K562 (cell line): ENCODE data around the gene SUPT16H. TPM values are rescaled to one million over a fixed set of nuclear protein-coding genes. Genes with fewer than 3 reads are reported as not detected.

Experiments used
- ATAC-seq: fragments of 200-7000 bp; cut with Tn5 transposase; 3 replicates; pipeline ENCODE4 v1.9.1; 2020; ENCODE audit warnings: moderate library complexity
- BruUV-seq: library from RNA; stranded (reverse); fragments of 400-500 nt; replicated peaks from 2 replicates; lab custom pipeline; 2021; lab: Mats Ljungman, UMichigan
- CTCF ChIA-PET: fragments of 300-600 bp; formaldehyde crosslinking; extraction: SDS; loops from one replicate; lab custom pipeline; 2021; ENCODE audit warnings: low intra/inter-chr PET ratio; lab: Yijun Ruan, JAX
- POLR2A ChIA-PET: fragments of 300-600, 350-650 bp; sonication (Branson Sonifier 250); formaldehyde crosslinking; extraction: SDS; loops from one replicate; lab custom pipeline; 2021; ENCODE audit warnings: antibody characterized with exemption, inconsistent platforms; lab: Yijun Ruan, JAX
- DNase-seq, 4 experiments: peaks; one replicate each; pipeline versions ENCODE4 v3.0.0 to v3.0.0-alpha.2; 2011 to 2018; ENCODE audit warnings: low spot score in 3 of 4, mixed read lengths in 3 of 4; ENCODE audit errors: extremely low read depth in 1 of 4
- FAIRE-seq: peaks from 2 replicates; lab custom pipeline; 2011; peaks lifted over from hg19 to GRCh38; lab: Jason Lieb, UNC
- H2AFZ ChIP-seq: 2 replicates; pipeline ENCODE4 v1.6.0; 2011; ENCODE audit warnings: low read depth, low read length, control low read depth, inconsistent platforms
- H3K27ac ChIP-seq: fragments of 200-600 bp; 3 replicates; pipeline ENCODE4 v1.8.0; 2011; ENCODE audit warnings: low read depth, mild to moderate bottlenecking, control low read depth, inconsistent platforms, low read length, moderate library complexity, mixed read lengths; ENCODE audit errors: extremely low read depth
- H3K27me3 ChIP-seq, 2 experiments: fragments of 300-600 bp in 1 of 2; 2 replicates in 1 of 2; 3 replicates in 1 of 2; pipeline versions ENCODE4 v1.6.0 to v1.8.0; 2011; ENCODE audit warnings: inconsistent platforms in 2 of 2, low read length in 2 of 2, mild to moderate bottlenecking in 1 of 2, mixed read lengths in 1 of 2, moderate library complexity in 1 of 2; ENCODE audit not compliant: control insufficient read depth in 2 of 2, insufficient read depth in 2 of 2
- H3K36me3 ChIP-seq: fragments of 300-600 bp; 3 replicates; pipeline ENCODE4 v1.8.0; 2011; ENCODE audit warnings: mild to moderate bottlenecking, low read length, inconsistent platforms; ENCODE audit not compliant: control insufficient read depth, insufficient read depth
- H3K4me1 ChIP-seq, 2 experiments: fragments of 200-600 bp in 1 of 2; replicated peaks in 1 of 2; 2 replicates in 1 of 2; 3 replicates in 1 of 2; pipeline versions ENCODE4 v1.5.1 to v1.8.0; 2011; ENCODE audit warnings: inconsistent platforms in 2 of 2, low read length in 2 of 2, mild to moderate bottlenecking in 1 of 2, mixed read lengths in 1 of 2, moderate library complexity in 1 of 2; ENCODE audit not compliant: control insufficient read depth in 2 of 2, insufficient read depth in 2 of 2
- H3K4me2 ChIP-seq: 2 replicates; pipeline ENCODE4 v1.6.1; 2011; ENCODE audit warnings: low read length, control low read depth, inconsistent platforms, mixed read lengths; ENCODE audit not compliant: insufficient read depth
- H3K4me3 ChIP-seq: fragments of 200-600 bp; sonication (generic), shearing (Covaris generic); 2 replicates; pipeline ENCODE4 v1.5.1; 2016; ENCODE audit warnings: control low read depth, inconsistent platforms
- H3K79me2 ChIP-seq: fragments of 200-600 bp; 3 replicates; pipeline ENCODE4 v1.8.0; 2011; ENCODE audit warnings: low read length, inconsistent platforms; ENCODE audit not compliant: control insufficient read depth, insufficient read depth
- H3K9ac ChIP-seq, 2 experiments: 2 replicates each; pipeline versions ENCODE4 v1.6.0 to v1.6.1; 2011; ENCODE audit warnings: low read depth in 2 of 2, low read length in 2 of 2, control low read depth in 1 of 2, inconsistent platforms in 1 of 2, mild to moderate bottlenecking in 1 of 2, mixed read lengths in 1 of 2; ENCODE audit not compliant: insufficient read depth in 1 of 2
- H3K9me1 ChIP-seq: one replicate; pipeline ENCODE4 v1.6.0; 2011; ENCODE audit warnings: inconsistent platforms, mild to moderate bottlenecking, low read length, moderate library complexity; ENCODE audit not compliant: control insufficient read depth, insufficient read depth
- H3K9me3 ChIP-seq: replicated peaks from 2 replicates; pipeline ENCODE4 v1.5.1; 2011; ENCODE audit warnings: low read depth, low read length, inconsistent platforms; ENCODE audit not compliant: control insufficient read depth, insufficient read depth
- H4K20me1 ChIP-seq: replicated peaks from 2 replicates; pipeline ENCODE4 v1.6.1; 2011; ENCODE audit warnings: low read length, inconsistent platforms, mixed read lengths; ENCODE audit not compliant: control insufficient read depth, insufficient read depth
- HDAC1 ChIP-seq, 2 experiments: fragments of 450-650 bp; IDR thresholded peaks; 2 replicates each; pipeline ENCODE4 v1.6.1; 2016 to 2017; ENCODE audit warnings: inconsistent platforms in 1 of 2, mild to moderate bottlenecking in 1 of 2, moderate library complexity in 1 of 2
- LARP7 ChIP-seq: fragments of 450-650 bp; IDR thresholded peaks from 2 replicates; pipeline ENCODE4 v1.6.1; 2016
- NR2C1 ChIP-seq, 2 experiments: fragments of 450-650 bp; IDR thresholded peaks; 2 replicates each; pipeline ENCODE4 v1.6.1; 2017; ENCODE audit warnings: mild to moderate bottlenecking in 2 of 2, antibody characterized with exemption in 1 of 2, inconsistent platforms in 1 of 2, missing compliant biosample characterization in 1 of 2, missing genetic modification characterization in 1 of 2
- TFAP4 ChIP-seq: sonication (generic); formaldehyde crosslinking; IDR thresholded peaks from 2 replicates; pipeline ENCODE4 v1.8.0; 2022; ENCODE audit warnings: missing genetic modification reagents, mild to moderate bottlenecking, moderate library complexity, borderline replicate concordance
- U2AF1 ChIP-seq: fragments of 200-400 bp; formaldehyde crosslinking; optimal IDR thresholded peaks from 2 replicates; pipeline ENCODE3; 2017; ENCODE audit warnings: mild to moderate bottlenecking, low read depth, low read length, moderate library complexity
- in situ Hi-C: fragments of 300-500 bp; cut with MboI; formaldehyde crosslinking; loops from 4 replicates; pipeline ENCODE4 v1.15.0; 2018; ENCODE audit warnings: inconsistent platforms, mixed read lengths
- intact Hi-C: fragments of 100-400 bp; cut with micrococcal nuclease; formaldehyde crosslinking; loops from 2 replicates; pipeline ENCODE4 v1.14.2; 2022
- polyA plus RNA-seq, 8 experiments: library from polyadenylated mRNA; depleted of rRNA in 4 of 8; stranded (reverse) in 5 of 8; unstranded in 3 of 8; fragments of >200 nt; fragmentation: Nextera tagmentation in 2 of 8; fragmentation: Illumina TruSeq in 1 of 8; extraction: Ambion mirVana in 2 of 8; extraction: Trizol in 1 of 8; gene quantifications; 2 replicates each; pipeline versions ENCODE4 v1.2.1 to v1.2.3, GENCODE V29; 2011 to 2014; ENCODE audit warnings: inconsistent platforms in 1 of 8, missing spikeins in 1 of 8
- total RNA-seq, 7 experiments: library from RNA; depleted of rRNA in 6 of 7; stranded (reverse); fragments of >200 nt in 6 of 7; fragmentation: Illumina TruSeq in 2 of 7; extraction: Trizol in 2 of 7; gene quantifications; 2 replicates each; pipeline versions ENCODE4 v1.2.1 to v1.2.3, GENCODE V29; 2011 to 2021; ENCODE audit warnings: low replicate concordance in 1 of 7
- TF ChIP-seq, protein P1 (sequence below), 2 experiments: fragments of 450-650 bp; IDR thresholded peaks; 2 replicates each; pipeline ENCODE4 v1.6.1; 2018; ENCODE audit warnings: mild to moderate bottlenecking in 2 of 2, low read depth in 1 of 2; ENCODE audit not compliant: partially characterized antibody in 2 of 2
- TF ChIP-seq, protein P2 (sequence below): sonication (generic); formaldehyde crosslinking; IDR thresholded peaks from 2 replicates; pipeline ENCODE4 v1.8.1; 2023; ENCODE audit warnings: mild to moderate bottlenecking, missing genetic modification reagents, moderate library complexity

SUPT16H gene
- total and polyA plus RNA-seq, 9 of the 15 experiments (the other 6 are each of a cell fraction or from before 2014, with no cell fraction given), result 75.4 to 152 (median 105) TPM

DNA sequence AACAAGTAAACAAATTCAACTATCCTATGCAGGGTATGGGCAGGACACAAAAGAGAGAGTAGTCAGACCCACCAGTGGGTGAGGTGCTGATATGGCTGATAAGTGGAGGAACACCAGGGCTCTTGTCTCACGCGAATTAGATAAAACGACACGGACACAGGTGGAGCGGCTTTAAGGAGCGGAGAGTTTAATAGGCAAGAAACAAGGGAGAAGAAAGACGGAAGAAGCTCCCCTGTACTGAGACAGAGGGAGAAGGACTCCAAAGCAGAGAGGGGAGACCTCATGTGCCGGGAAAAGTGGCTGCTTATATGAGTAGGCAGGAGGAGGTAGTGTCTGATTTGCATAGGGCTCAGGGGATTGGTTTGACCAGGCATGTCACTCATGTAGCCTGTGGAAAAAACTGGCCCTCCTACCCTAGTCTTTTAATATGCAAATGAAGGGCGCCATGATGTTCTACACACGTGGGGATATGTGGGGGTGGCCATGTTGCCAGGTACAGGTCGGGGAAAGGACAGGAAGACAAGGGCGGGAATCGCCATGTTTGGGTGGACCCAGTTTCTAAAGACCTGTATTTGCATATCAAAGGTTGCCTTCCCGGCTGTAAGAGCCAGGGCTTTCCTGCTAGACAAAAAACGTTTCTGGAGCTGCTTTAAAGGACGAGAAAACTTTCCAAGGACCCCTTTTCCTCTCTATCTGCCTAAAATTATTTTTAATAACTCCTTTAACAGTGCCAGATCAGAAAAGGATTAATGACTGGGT lies 75.2 kb downstream of the SUPT16H start (continued):
- peak; percentile 39; the same call in 1 of the 2 replicates for TF ChIP-seq TFAP4
- no peak for TF ChIP-seq LARP7
- TF ChIP-seq, all 486 proteins: peak for 77

GRCh38 chr14:21308132-21308478 lies 75.7 kb downstream of the SUPT16H start:
- peak overlapping the region; percentile 32 for H3K4me3 ChIP-seq
- no peaks in the 10 kb centered on the region for H3K36me3 ChIP-seq
- peak in 3 of 4 experiments; percentile 26 to 31 (median 29) for DNase-seq
- H3K9me3 ChIP-seq, result no peaks in the 10 kb centered on the region
- no peaks in the 10 kb centered on the region for H3K9me1 ChIP-seq
- H3K4me1 ChIP-seq, result peaks cover 0 to 10% of the 10 kb centered on the region in 2 experiments; a peak in 3 of 5 replicates
- intact Hi-C loops, result loop anchor here (5.0 kb wide), 1 partner anchor 41 kb away; the partner anchor contains the start of gene HNRNPC
- H3K27ac ChIP-seq, result peak overlapping the region; percentile 98
- H3K4me2 ChIP-seq, result peak overlapping the region; percentile 79
- H3K79me2 ChIP-seq, result no peaks in the 10 kb centered on the region
- peak; percentile 4; the same call in 2 of the 3 replicates for ATAC-seq
- no peak for FAIRE-seq
- BruUV-seq, result TSS peak; percentile 98
- POLR2A ChIA-PET, result interaction anchor here (1.0 to 1.2 kb wide), 2 partner anchors 43 to 74 kb away, joined by 3 read pairs; no protein-coding TSS in a partner anchor
- no peaks in the 10 kb centered on the region for H4K20me1 ChIP-seq
- H3K9ac ChIP-seq, result peak overlapping the region; percentile 85 to 92; a peak in 2 of 4 replicates
- no peaks in the 10 kb centered on the region for H3K27me3 ChIP-seq
- peak overlapping the region; percentile 84 for H2AFZ ChIP-seq
- in situ Hi-C loops, result no loop called here
- CTCF ChIA-PET, result no interaction called here
- TF ChIP-seq, protein P1, sequence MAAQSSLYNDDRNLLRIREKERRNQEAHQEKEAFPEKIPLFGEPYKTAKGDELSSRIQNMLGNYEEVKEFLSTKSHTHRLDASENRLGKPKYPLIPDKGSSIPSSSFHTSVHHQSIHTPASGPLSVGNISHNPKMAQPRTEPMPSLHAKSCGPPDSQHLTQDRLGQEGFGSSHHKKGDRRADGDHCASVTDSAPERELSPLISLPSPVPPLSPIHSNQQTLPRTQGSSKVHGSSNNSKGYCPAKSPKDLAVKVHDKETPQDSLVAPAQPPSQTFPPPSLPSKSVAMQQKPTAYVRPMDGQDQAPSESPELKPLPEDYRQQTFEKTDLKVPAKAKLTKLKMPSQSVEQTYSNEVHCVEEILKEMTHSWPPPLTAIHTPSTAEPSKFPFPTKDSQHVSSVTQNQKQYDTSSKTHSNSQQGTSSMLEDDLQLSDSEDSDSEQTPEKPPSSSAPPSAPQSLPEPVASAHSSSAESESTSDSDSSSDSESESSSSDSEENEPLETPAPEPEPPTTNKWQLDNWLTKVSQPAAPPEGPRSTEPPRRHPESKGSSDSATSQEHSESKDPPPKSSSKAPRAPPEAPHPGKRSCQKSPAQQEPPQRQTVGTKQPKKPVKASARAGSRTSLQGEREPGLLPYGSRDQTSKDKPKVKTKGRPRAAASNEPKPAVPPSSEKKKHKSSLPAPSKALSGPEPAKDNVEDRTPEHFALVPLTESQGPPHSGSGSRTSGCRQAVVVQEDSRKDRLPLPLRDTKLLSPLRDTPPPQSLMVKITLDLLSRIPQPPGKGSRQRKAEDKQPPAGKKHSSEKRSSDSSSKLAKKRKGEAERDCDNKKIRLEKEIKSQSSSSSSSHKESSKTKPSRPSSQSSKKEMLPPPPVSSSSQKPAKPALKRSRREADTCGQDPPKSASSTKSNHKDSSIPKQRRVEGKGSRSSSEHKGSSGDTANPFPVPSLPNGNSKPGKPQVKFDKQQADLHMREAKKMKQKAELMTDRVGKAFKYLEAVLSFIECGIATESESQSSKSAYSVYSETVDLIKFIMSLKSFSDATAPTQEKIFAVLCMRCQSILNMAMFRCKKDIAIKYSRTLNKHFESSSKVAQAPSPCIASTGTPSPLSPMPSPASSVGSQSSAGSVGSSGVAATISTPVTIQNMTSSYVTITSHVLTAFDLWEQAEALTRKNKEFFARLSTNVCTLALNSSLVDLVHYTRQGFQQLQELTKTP (IDR thresholded peaks at IDR 0.05; ENCODE audit: low read depth in 1 of 2, partially characterized antibody in 2 of 2), result no peak
- TF ChIP-seq HDAC1 (IDR thresholded peaks at IDR 0.05) (no peak), NR2C1 (IDR thresholded peaks at IDR 0.05) (no peak), NR2C1 (tag; IDR thresholded peaks at IDR 0.05) (peak; percentile 26; the same call in 1 of the 2 replicates), U2AF1 (no peak)
- TF ChIP-seq, protein P2, sequence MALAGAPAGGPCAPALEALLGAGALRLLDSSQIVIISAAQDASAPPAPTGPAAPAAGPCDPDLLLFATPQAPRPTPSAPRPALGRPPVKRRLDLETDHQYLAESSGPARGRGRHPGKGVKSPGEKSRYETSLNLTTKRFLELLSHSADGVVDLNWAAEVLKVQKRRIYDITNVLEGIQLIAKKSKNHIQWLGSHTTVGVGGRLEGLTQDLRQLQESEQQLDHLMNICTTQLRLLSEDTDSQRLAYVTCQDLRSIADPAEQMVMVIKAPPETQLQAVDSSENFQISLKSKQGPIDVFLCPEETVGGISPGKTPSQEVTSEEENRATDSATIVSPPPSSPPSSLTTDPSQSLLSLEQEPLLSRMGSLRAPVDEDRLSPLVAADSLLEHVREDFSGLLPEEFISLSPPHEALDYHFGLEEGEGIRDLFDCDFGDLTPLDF (CRISPR knock-in tag), result no peak
